GM19395 (cell line): Measurements from ENCODE around the gene SPATA7.

Experiments used
- ATAC-seq: cut with Tn5 transposase; IDR thresholded peaks from one replicate; pipeline ENCODE4 v1.9.1; 2021; ENCODE audit warnings: mild to moderate bottlenecking, moderate library complexity; ENCODE audit not compliant: unreplicated experiment

Gene SPATA7

GRCh38 chr14:88411039-88411438 lies 25.6 kb downstream of the SPATA7 start:
- ATAC-seq, result no peak

GRCh38 chr14:88417594-88417993 lies 32.1 kb downstream of the SPATA7 start:
- no peak for ATAC-seq

GRCh38 chr14:88420187-88420586 lies 34.7 kb downstream of the SPATA7 start:
- no peak for ATAC-seq

- no peak for ATAC-seq
Observed at GRCh38 chr14:88421286-88421685, 35.8 kb downstream of the SPATA7 start.

GRCh38 chr14:88422047-88422446 lies 36.6 kb downstream of the SPATA7 start:
- no peak for ATAC-seq

- ATAC-seq, result no peak
Observed at GRCh38 chr14:88422919-88423650, 37.6 kb downstream of the SPATA7 start.

- no peak for ATAC-seq
Observed at GRCh38 chr14:88424573-88424972, 39.1 kb downstream of the SPATA7 start.

GRCh38 chr14:88426271-88426670 lies 40.8 kb downstream of the SPATA7 start:
- ATAC-seq, result no peak

GRCh38 chr14:88430976-88431375 lies 45.5 kb downstream of the SPATA7 start:
- no peak for ATAC-seq

- no peak for ATAC-seq
Observed at GRCh38 chr14:88437658-88438057, 52.2 kb downstream of the SPATA7 start.

- ATAC-seq, result no peak
Observed at GRCh38 chr14:88439088-88439487, 53.6 kb downstream of the SPATA7 start.

- ATAC-seq, result no peak
Observed at GRCh38 chr14:88452231-88452630, 66.8 kb downstream of the SPATA7 start.

- ATAC-seq, result no peak
Observed at GRCh38 chr14:88454886-88455285, 69.4 kb downstream of the SPATA7 start.

- peak; percentile 75 for ATAC-seq
Observed at GRCh38 chr14:88463318-88463717, 77.9 kb downstream of the SPATA7 start.

GRCh38 chr14:88468406-88468805 lies 82.9 kb downstream of the SPATA7 start:
- no peak for ATAC-seq

- ATAC-seq, result no peak
Observed at GRCh38 chr14:88470542-88471440, 85.3 kb downstream of the SPATA7 start.

GRCh38 chr14:88473791-88474190 lies 88.3 kb downstream of the SPATA7 start:
- no peak for ATAC-seq

GRCh38 chr14:88476214-88476774 lies 90.8 kb downstream of the SPATA7 start:
- no peak for ATAC-seq

GRCh38 chr14:88476825-88477224 lies 91.4 kb downstream of the SPATA7 start:
- ATAC-seq, result no peak

- ATAC-seq, result no peak
Observed at GRCh38 chr14:88477513-88478250, 92.2 kb downstream of the SPATA7 start.

- ATAC-seq, result no peak
Observed at GRCh38 chr14:88478931-88479330, 93.5 kb downstream of the SPATA7 start.
